IgD-negative memory B cell (primary cell): ENCODE data around the gene SLC48A1. TPM values are rescaled to one million over a fixed set of nuclear protein-coding genes. Genes with fewer than 3 reads are reported as not detected.

Source experiments
- H3K27ac Mint-ChIP-seq, 3 donors: one replicate each; pipeline ENCODE4 v1.8.0; 2020 to 2022; ENCODE audit warnings: mild to moderate bottlenecking in 3 of 3, mixed read lengths in 3 of 3, moderate library complexity in 1 of 3
- H3K27me3 Mint-ChIP-seq: one replicate; pipeline ENCODE4 v1.8.0; 2021; ENCODE audit warnings: mixed read lengths
- H3K36me3 Mint-ChIP-seq: one replicate; pipeline ENCODE4 v1.8.0; 2020; ENCODE audit warnings: mild to moderate bottlenecking, mixed read lengths
- H3K4me1 Mint-ChIP-seq, 3 donors: one replicate each; pipeline ENCODE4 v1.8.0; 2020 to 2022; ENCODE audit warnings: mixed read lengths in 3 of 3, mild to moderate bottlenecking in 1 of 3
- H3K4me3 Mint-ChIP-seq, 4 donors: one replicate each; pipeline ENCODE4 v1.8.0; 2020 to 2022; ENCODE audit warnings: mild to moderate bottlenecking in 4 of 4, mixed read lengths in 4 of 4, moderate library complexity in 3 of 4
- H3K9me3 Mint-ChIP-seq, 3 donors: one replicate each; pipeline ENCODE4 v1.8.0; 2020 to 2021; ENCODE audit warnings: mixed read lengths in 3 of 3, mild to moderate bottlenecking in 1 of 3
- polyA plus RNA-seq: library from polyadenylated mRNA; unstranded; fragments of 300-500 nt; fragmentation: Illumina TruSeq; gene quantifications from one replicate; pipeline ENCODE4 v1.2.3, GENCODE V29; 2021

The SLC48A1 gene
- polyA plus RNA-seq, 1 donor from 2014 or later: 21.7 TPM

- no peak overlapping the region for H3K27ac Mint-ChIP-seq
Measured at GRCh38 chr12:47758584-47758833, 14.5 kb upstream of the SLC48A1 start.

DNA sequence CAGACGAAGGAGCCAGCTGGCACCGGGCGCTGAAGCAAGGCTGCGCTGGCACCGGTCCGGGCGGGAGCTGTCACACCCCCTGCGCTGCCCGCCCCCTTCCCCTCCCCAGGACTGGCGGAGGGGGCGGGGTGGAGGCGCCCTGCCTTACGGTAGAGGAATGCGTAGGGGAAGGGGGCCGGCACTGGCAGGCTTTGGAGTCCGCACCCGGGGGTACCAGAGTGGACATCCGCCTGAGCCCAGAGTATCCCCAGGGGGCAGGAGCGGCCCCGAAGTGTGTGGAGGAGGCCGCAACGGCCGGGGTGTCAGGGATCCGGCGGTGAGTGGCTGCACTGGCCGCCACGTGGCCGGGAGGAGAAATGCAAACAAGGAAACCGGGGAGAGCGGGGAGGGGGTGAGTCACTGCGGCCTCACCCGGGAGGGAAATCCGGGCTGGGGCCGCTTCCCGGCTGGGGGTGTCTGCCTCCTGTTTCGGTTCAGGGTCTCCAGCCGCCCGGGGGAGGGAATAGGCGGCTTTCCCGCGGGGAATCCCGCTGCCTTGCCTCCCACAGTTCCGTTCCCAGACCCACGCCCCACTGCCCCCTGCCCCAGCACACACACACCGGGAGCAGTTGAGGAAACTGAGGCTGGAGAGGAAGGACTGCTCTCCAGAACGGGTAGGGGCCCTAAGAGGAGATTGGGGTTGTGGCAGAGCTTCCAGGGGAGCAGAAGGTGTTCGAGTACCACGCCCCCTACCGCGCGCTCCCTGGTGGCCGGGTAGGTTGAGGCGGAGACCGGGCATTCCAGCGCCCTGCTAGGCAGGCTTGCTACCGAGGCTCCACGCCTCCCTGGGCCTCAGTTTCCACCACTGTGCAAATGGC lies 14.0 kb upstream of the SLC48A1 start, which contains the start of gene RAPGEF3:
Gene RAPGEF3 (minus strand): TSS at position 47 of the 857 bp plus-strand sequence. CDS start 324 bp downstream, outside the sequence.
- no peaks in the 10 kb centered on the region for H3K9me3 Mint-ChIP-seq
- no peaks in the 10 kb centered on the region for H3K36me3 Mint-ChIP-seq
- H3K4me1 Mint-ChIP-seq: peaks cover 22 to 37% (median 34%) of the 10 kb centered on the region in 3 donors
- H3K4me3 Mint-ChIP-seq: peak within 1 kb of the TSS; percentile 34 to 92 (median 86)
- peak within 1 kb of the TSS in 2 of 3 donors; percentile 35 to 76 for H3K27ac Mint-ChIP-seq
- peaks cover 3% of the 10 kb centered on the region for H3K27me3 Mint-ChIP-seq

More at GRCh38 chr12:47758584-47758833, 14.5 kb upstream of the SLC48A1 start:
- Mint-ChIP-seq H3K27me3 (no peaks in the 10 kb centered on the region), H3K4me3 (peak overlapping the region in 3 of 4 donors; percentile 80 to 90 (median 88)), H3K4me1 (peaks cover 22 to 34% (median 33%) of the 10 kb centered on the region in 3 donors), H3K36me3 (no peaks in the 10 kb centered on the region), H3K9me3 (no peaks in the 10 kb centered on the region)

DNA sequence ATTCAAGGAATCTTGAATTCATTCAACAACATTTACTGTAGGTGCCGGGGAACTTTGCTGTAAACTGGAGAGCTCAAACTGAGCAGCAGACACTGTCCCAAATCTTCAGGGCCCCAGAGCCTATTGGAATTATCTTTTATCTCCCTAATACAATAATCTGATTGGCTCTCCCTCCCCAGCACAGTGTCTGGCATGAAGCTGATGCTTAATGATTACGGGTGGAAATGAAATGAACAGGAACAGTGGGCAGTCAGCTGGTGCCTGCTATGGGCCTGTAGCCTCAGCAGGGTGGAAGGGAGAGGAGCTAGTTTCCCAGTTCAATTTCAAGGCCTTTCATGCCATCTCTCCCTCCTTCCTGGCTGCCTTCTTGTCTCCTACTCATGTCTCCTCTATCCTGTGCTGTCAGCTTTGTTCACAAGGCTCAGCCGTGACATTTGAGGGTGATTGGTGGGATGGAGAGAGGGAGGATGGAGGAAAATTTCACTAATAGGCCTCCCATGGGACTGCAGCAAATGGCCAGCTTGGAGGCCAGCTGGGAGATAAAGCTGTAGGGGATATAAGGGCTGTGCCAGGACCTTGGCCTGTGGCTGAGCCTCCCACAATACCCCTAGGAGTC lies 10.1 kb upstream of the SLC48A1 start:
- Mint-ChIP-seq H3K27ac (no peak overlapping the region), H3K36me3 (no peaks in the 10 kb centered on the region), H3K9me3 (no peaks in the 10 kb centered on the region), H3K27me3 (peaks cover 3% of the 10 kb centered on the region), H3K4me1 (peaks cover 5 to 13% (median 8%) of the 10 kb centered on the region in 3 donors), H3K4me3 (peak overlapping the region in 1 of 4 donors; percentile 5)

GRCh38 chr12:47763481-47764346 lies 9.3 kb upstream of the SLC48A1 start:
- no peak overlapping the region for H3K27ac Mint-ChIP-seq
- no peaks in the 10 kb centered on the region for H3K9me3 Mint-ChIP-seq
- no peaks in the 10 kb centered on the region for H3K36me3 Mint-ChIP-seq
- peak overlapping the region in 2 of 4 donors; percentile 3 to 53 for H3K4me3 Mint-ChIP-seq
- H3K4me1 Mint-ChIP-seq: peaks cover 5 to 13% (median 8%) of the 10 kb centered on the region in 3 donors
- H3K27me3 Mint-ChIP-seq: peaks cover 3% of the 10 kb centered on the region

DNA sequence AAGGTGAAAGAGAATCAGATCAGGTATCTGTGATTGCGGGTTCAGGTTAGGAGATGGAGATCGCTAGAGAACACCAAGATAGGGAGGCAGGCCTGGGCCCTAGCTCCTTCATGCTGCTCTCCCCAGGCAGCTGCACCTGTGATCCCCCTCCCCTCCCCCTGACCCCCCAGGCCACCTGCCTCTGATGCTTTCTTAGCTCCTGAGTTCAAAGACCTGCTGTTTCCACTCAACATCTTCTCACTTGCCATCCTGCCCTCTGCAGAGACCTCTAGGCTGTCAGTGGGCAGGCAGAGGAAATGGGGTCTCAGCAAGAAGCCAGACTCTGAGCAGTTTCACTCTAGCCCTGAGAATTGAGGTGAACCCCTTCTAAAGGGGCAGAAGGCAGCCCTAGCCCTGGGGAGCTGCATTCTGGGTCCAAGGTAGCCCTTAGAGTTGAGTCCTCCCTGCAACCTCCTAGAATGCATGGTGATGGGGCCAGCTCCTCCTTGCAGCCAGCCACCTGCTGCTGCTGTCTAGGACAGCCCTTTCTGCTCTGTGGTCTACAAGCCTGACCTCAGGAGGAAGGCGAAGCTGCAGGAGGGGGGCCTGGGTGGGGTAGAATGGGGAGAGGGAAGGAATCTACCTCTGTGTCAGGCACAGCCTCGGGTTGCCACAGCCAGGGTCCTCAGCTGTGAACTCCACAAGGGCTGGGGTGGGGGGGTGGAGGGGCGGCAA lies 6.4 kb upstream of the SLC48A1 start:
- Mint-ChIP-seq H3K27me3 (peaks cover 3% of the 10 kb centered on the region), H3K27ac (no peak overlapping the region), H3K36me3 (no peaks in the 10 kb centered on the region), H3K9me3 (no peaks in the 10 kb centered on the region), H3K4me3 (peak overlapping the region in 1 of 4 donors; percentile 59), H3K4me1 (peaks cover 5 to 11% (median 8%) of the 10 kb centered on the region in 3 donors)

- Mint-ChIP-seq H3K4me1 (peaks cover 5 to 11% (median 8%) of the 10 kb centered on the region in 3 donors), H3K27me3 (peaks cover 3% of the 10 kb centered on the region), H3K36me3 (no peaks in the 10 kb centered on the region), H3K27ac (peak overlapping the region in 1 of 3 donors; percentile 48), H3K9me3 (no peaks in the 10 kb centered on the region), H3K4me3 (peak overlapping the region in 1 of 4 donors; percentile 59)
Measured at GRCh38 chr12:47767216-47767724, 5.8 kb upstream of the SLC48A1 start.

GRCh38 chr12:47768323-47768811 lies 4.7 kb upstream of the SLC48A1 start:
- peaks cover 5 to 13% (median 11%) of the 10 kb centered on the region in 3 donors for H3K4me1 Mint-ChIP-seq
- H3K4me3 Mint-ChIP-seq: no peak overlapping the region
- no peaks in the 10 kb centered on the region for H3K36me3 Mint-ChIP-seq
- H3K27ac Mint-ChIP-seq: no peak overlapping the region
- peaks cover 3% of the 10 kb centered on the region for H3K27me3 Mint-ChIP-seq
- H3K9me3 Mint-ChIP-seq: no peaks in the 10 kb centered on the region

DNA sequence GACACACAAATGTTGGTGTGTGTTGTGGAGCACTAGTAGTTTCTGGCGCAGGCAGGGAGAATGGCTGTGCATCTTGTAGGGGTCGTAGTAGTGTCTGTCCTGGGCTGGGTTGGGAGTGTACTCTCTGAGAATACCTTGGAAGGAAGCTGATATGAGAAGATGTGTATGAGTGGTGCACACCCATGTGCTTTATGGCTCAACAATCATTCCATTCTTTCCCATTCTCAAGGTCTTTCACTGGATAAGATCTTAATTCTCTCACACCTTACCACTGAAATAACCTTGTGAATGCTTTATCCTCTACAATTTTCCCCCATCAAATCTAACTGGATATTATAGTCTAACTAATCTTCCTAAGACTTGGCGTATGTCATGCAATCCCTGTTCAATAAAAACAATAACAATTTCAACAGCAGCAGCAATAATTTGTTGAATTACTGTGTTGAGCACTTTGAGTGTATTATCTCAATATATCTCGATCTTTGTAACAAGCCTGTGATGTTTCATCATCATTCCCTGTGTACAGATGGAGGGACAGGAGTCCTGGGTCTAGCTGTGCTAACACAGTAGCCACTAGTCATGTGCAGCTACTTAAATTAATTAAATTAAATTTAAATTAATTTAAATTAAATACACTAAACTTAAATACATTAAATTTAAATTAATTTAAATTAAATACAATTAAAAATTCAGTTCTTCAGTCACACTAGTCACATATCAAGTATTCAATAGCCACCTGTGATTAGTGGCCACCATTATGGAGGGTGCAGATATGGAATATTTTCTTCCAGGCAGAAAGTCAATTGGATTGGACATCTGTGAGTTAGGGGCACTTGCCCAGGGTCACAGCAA lies 3.6 kb upstream of the SLC48A1 start:
- H3K27ac Mint-ChIP-seq: no peak overlapping the region
- peaks cover 4 to 7% (median 5%) of the 10 kb centered on the region in 3 donors for H3K4me1 Mint-ChIP-seq
- no peaks in the 10 kb centered on the region for H3K36me3 Mint-ChIP-seq

DNA sequence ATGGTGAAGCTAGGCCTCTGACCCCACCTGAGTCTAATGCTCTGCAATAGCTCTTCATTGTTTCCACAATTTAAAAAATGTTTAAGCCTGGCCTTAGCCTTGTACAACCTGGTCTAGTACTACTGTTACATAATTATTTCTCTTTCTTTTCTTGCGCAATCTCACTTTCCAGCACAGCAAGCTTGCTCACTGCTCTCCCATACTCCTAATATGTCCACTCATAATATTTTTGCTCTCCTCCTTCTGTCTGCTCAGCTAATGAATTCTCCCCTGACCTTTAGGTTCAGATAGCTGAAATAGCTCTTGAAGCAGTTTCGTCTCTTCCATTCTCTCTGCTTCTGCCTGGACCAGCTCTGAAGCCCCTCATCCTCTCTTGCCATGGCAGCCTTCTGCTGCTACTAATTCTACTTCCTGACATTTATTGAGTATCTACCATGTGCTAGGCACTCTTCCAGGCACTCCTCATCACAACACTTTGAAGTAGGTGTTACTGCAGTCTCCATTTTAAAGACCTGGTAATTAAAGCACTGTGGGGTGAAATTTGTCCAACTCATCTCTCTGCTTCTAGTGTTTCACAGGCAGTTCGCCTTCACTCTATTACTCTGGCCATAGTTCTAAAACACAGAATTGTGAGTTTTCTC lies 2.8 kb upstream of the SLC48A1 start:
- Mint-ChIP-seq H3K4me1 (peaks cover 5 to 7% (median 6%) of the 10 kb centered on the region in 3 donors), H3K27me3 (no peaks in the 10 kb centered on the region), H3K4me3 (no peak overlapping the region), H3K27ac (no peak overlapping the region), H3K36me3 (no peaks in the 10 kb centered on the region), H3K9me3 (no peaks in the 10 kb centered on the region)

More for the DNA sequence above, 3.6 kb upstream of the SLC48A1 start:
- Mint-ChIP-seq H3K27me3 (no peaks in the 10 kb centered on the region), H3K9me3 (no peaks in the 10 kb centered on the region), H3K4me3 (no peak overlapping the region)

DNA sequence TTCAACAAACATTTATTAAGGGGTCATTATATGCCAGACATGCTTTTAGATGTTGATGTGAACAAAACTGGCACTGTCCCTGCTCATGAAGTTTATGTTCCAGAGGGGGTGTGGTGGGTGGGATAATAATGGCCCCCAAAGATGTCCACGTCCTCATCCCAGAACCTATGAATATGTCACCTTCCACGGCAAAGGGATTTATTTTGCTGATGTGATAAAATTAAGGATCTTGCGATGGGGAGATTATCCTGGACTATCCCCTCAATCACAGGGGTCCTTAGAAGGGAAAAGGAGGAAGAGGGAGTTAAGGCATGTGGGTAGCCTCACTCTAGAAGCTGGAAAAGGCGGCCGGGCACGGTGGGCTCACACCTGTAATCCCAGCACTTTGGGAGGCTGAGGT lies 1.7 kb upstream of the SLC48A1 start:
- Mint-ChIP-seq H3K36me3 (no peaks in the 10 kb centered on the region), H3K4me1 (peaks cover 5 to 8% (median 6%) of the 10 kb centered on the region in 3 donors), H3K27ac (peak overlapping the region in 1 of 3 donors; percentile 27), H3K27me3 (no peaks in the 10 kb centered on the region), H3K9me3 (no peaks in the 10 kb centered on the region), H3K4me3 (no peak overlapping the region)

DNA sequence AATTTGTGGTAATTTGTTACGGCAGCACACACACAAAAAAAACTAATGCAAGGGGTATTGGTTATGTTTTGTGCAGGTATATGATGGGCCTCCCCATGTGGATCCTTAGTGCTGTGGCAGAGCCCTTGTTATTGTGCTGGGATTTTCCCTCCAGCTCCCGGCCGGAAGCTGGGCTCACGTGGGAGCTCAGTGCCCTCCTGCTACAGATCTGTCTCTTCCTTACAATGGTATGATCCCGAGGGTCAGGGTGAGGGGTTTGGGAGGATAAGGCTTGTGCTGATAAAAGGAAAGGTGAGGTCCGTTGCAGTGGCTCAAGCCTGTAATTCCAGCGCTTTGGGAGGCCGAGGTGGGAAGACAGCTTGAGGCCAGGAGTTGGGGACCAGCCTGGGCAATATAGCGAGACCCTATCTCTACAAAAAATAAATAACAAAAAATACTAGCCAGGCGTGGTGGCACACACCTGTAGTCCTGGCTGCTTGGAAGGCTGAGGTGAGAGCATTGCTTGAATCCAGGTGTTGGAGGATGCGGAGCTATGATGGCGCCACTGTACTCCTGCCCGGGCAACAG lies 861 bp upstream of the SLC48A1 start:
- Mint-ChIP-seq H3K27ac (peak overlapping the region; percentile 27 to 85 (median 84)), H3K4me1 (peaks cover 3 to 8% (median 6%) of the 10 kb centered on the region in 3 donors), H3K4me3 (peak overlapping the region; percentile 73 to 93 (median 90)), H3K27me3 (no peaks in the 10 kb centered on the region), H3K9me3 (no peaks in the 10 kb centered on the region), H3K36me3 (no peaks in the 10 kb centered on the region)

DNA sequence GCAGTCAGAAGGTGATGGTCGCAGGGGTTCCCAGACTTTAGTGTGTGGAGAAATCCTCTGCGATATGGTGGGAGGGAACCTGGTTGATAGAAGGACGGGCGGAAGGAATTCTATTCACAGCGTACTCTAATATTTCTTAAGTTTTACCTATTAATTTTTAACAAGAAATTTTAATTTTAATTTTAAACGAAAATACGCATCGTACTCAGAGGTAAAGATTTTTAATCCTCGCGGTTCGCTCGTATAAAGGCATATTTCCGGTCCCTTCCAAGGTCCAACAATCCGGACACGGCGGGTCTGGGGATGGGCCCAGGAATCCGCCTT lies 338 bp upstream of the SLC48A1 start:
- H3K27ac Mint-ChIP-seq: peak overlapping the region; percentile 27 to 85 (median 84)
- H3K27me3 Mint-ChIP-seq: no peaks in the 10 kb centered on the region
- H3K36me3 Mint-ChIP-seq: no peaks in the 10 kb centered on the region
- peak overlapping the region; percentile 77 to 93 (median 90) for H3K4me3 Mint-ChIP-seq
- no peaks in the 10 kb centered on the region for H3K9me3 Mint-ChIP-seq
- H3K4me1 Mint-ChIP-seq: peaks cover 0 to 6% (median 6%) of the 10 kb centered on the region in 3 donors
